NCI-H2171 (cell line): ENCODE measurements around the gene SUB1.
A peak's percentile ranks its signal among the peaks of the same experiment; 100 is the strongest.
"Not testable (repeated sequence)": the region's sequence is repeated elsewhere in the genome, so short reads cannot be mapped to it uniquely, and the experiment has no call there.

Experiments used
- DNase-seq: peaks from one replicate; lab custom pipeline; 2025; lab: John Stamatoyannopoulos, UW

The SUB1 gene

GRCh38 chr5:32600054-32600622 lies 14.8 kb downstream of the SUB1 start:
- DNase-seq, result no peak

DNA sequence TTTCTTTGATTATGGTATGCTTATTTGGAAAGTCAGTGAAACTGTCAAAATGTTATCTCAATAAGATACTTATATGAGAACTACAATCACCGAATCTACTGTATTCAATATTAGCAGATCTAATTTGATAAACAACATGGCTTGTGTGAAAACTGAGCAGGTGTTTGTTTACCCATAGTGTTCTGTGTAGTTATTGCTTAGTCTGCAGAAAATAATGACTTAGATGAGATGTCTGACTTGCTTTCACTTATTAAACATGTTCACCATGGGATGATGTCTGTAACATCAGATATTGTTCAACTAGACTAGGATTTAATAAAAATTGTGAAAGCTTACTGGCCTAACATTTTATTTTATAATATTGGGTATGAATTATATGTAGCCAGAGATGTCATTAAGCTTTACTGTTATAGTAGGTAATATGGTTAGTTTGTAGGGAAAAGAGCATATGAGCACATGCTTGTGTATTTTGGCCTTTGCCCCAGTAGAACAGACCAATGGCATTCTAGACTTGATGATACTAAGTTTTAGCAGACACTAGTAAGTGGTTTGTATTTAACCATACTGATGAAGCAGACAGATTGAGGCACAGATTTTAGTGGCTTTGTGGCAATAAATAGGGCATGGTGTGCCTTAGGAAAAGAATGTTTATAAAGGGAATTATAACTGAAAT lies 16.4 kb downstream of the SUB1 start:
- DNase-seq, result no peak

- peak; percentile 7 for DNase-seq
Observed at GRCh38 chr5:32602906-32603305, 17.5 kb downstream of the SUB1 start.

- DNase-seq, result no peak
Observed at GRCh38 chr5:32604800-32605765, 19.7 kb downstream of the SUB1 start.

GRCh38 chr5:32605766-32606152 lies 20.4 kb downstream of the SUB1 start:
- no peak for DNase-seq

GRCh38 chr5:32612134-32612888 lies 27.0 kb downstream of the SUB1 start:
- DNase-seq, result no peak

- DNase-seq, result peak; percentile 63
Observed at GRCh38 chr5:32613050-32613672, 27.8 kb downstream of the SUB1 start.

GRCh38 chr5:32615236-32615635 lies 29.9 kb downstream of the SUB1 start:
- no peak for DNase-seq

DNA sequence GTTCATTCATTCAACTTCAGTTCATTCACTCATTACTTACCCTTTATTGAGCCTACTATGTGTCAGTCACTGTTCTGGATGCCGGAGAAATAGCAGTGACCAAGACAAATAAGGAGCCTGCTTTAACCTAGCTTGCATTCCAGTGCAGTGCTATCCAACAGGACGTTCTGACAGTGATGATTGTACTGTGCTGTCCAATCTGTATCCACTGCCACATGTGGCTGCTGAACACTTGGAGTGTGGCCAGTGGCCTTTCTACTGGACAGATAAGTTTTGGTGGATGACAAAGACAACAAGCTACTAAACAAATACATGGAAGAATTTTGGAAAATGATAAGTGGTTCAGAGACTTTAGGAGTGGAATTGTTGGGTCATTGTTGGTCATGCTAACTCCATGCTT lies 33.6 kb downstream of the SUB1 start:
- DNase-seq, result no peak

DNA sequence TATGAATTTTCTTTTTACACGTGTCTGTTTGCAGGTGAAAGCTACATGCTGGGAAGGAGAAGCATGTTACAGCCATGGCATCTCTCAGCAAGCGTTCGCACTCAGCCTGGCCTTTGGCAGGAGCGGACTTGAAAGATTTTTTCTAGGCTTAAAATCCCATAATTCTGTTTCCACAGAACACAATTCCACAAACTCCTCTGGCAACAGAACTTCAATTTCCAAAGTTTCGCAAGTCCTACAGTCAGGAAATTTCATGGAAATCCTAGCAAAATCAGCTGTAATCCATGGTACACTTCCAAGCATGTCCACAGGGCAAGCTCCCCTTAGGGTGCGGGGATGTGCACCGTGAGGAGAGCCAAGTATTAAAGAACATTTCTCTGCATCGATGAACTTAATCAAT lies 35.9 kb downstream of the SUB1 start:
- no peak for DNase-seq

DNA sequence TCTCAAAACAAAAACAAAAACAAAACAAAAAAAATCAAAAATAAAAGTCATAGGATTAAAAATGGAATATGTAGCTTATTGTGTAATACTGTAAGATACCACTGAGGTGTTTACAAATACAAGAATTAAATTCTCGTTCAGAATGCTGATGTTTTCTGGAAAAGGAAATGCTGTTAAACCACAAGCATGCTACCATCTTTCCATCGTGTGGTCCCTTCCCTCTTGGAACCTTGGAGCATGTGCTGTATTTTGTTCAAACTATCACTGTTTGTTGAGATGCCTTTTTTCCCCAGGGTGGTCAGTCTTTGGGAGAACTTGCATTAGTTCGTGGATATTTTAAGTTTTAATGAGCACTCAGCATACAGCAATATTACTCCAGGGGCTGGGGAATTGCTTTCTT lies 39.7 kb downstream of the SUB1 start:
- no peak for DNase-seq

DNA sequence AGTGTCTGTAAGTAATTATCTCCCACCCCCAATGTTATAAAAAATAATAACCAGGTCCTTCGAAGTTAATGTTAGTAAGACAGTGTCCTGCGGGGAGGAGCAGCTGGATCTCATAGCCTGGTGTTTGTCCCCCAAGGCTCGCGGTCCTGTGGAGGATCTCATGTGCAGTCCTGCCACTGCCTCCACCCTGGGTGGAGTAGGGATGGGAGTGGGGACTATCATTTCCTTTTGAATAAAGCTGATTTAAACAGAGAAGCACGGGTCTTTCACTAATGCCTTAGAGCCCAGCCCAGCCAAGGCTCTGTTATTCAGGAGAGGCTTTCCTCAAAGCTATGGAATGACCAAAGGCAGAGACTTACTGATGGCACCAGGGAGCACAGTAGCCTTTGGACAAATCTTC lies 40.2 kb downstream of the SUB1 start:
- DNase-seq, result no peak

DNA sequence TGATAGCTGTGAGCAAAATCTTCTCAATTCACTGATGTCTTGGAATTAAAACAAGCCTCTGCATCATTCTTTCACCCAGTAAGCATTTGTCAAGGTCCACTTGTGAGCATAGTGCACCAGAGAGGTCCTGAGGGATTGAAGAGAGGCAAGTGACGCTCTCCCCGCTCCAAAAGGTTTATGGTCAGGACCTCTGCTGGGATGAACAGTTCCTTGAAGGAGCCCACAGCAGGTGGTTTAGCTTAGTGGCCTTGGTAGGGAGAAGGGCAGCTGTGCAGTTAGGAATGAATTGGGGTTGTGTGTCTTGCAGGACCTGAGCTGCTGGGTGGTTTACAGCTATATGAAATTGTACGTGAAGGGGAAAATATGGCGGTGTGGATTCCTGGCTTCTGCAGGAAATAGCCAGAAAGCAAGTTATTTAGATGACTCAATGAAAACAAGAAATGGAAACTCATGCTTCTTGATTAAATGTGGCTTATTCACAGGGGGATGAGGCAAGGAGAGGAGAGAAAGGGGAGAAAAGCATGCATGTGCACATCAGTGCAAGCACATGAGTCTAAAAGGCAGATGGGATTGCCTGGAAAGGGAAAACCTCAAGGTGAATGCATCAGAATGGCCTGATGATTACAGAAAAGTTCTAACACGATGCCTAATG lies 42.0 kb downstream of the SUB1 start:
- DNase-seq, result no peak

DNA sequence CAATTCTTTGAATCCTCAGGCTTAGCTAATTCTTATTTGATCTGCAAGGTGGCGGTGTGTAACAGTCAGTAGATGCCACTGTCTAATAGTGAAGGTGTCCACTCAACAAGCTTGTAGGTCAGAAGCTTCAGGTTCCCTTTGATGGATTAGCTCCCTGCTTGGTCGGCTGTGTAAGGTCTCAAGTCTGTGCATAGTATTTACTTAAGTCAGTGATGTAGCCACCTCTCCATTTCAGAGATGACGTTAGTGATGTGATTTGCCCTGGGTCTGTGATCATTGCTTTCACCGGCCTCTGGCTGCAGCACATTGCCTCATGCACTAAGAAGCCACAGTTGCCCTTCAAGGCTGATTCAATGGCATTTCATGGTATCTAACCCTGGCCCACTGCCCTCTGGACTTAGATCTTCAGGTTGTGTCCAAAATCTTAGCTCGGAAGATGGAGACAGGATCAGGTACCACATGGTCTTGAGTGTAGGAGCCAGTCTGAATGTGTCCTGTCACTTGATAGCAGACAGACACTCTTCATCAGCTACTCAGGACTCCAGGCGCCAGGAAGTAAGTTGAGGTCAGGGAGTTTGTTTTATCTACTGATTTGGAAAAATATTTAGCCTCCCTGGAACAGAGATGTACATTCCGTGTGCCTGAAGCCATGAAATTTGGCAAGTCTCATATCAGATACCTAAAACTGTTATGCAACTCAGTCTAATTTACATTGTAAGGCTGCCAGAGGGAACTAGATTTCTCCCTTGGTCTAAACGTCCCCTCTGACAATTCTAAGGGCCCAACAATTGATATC lies 42.9 kb downstream of the SUB1 start:
- DNase-seq, result no peak

GRCh38 chr5:32630867-32631491 lies 45.6 kb downstream of the SUB1 start:
- no peak for DNase-seq

DNA sequence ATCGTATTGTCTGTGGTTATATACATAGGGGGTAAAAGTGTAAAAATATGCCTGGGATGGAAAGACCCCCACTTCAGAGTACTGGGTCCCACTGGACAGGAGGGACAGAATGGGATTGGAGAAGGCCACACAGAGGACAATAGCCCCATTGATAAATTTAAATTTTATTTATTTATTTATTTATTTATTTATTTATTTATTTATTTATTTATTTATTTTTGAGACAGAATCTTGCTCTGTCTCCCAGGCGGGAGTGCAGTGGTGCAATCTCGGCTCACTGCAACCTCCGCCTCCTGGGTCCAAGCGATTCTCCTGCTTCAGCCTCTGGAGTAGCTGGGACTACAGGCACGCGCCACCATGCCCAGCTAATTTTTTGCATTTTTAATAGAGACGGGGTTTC lies 47.7 kb downstream of the SUB1 start:
- not testable (repeated sequence) for DNase-seq

DNA sequence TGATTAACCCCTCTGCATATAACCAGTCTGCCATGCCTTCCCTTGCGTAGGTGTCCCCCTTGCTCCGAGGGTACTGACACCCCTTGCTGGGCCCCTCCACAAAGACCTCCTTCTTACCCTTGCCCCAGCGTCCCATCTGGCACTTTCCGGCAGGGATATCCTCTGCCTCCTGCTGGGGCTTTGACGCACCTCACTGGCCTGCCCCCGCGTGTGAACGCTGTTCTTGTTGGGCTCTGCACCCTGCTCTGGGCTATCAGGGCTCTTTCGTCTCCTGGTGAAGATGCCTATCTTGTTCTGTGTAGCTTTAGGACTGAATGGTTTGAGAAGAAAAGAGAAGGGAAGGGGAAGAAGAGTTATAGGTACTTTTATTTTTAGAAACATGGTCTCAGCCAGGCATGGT lies 53.0 kb downstream of the SUB1 start:
- DNase-seq, result no peak

DNA sequence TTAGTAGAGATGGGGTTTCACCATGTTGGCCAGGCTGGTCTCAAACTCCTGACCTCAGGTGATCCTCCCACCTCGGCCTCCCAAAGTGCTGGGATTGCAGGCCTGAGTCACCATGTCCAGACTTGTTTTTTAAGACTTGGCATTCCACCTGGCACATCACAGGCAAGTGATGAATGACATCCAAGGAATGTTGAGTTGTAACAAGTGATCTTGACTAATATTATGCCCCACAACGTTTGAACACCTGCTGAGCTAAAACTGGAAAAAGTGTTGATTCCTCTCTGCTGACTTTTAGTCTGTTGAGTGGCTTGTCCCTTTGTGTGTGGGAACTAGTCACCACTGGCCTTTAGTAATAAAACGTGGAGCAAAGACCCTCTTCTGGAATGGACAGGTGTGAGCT lies 54.6 kb downstream of the SUB1 start:
- DNase-seq, result no peak

DNA sequence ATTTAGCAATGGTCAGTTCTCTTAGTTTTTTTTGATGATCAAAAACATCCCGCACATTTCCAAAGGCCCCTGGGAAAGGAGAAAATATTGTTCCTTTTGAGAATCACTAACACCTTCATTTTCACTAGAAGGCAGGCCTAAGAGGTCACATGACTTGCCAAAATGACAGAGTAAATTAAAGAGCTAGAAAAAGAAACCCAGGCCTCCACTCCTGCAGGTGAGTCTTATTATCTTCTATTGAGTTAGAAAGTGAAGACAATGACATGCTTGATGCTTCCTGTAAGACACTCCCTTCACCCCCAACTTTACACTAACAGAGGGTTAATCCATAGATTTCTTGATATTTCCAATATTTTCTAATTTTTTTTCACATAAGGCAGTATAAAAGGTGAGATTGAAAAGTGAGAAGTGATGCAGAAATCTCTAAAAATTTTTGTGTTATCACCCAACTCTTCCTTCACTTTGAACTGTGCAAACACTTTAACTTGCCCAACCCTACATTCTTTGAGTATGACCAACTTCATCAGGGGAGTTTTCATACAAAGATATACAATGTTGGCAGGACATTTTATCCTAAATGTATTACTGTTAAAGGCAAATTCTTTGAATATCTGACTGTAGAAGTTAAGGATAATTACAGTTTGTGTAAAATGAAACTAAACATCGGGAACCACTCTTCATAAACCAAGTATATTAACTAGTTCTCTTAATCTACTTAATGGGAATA lies 57.1 kb downstream of the SUB1 start:
- no peak for DNase-seq
